HG03378 (cell line): Measurements from ENCODE around the gene SHISA7.

ENCODE experiments used
- ATAC-seq: cut with Tn5 transposase; IDR thresholded peaks from one replicate; pipeline ENCODE4 v1.9.1; 2021; ENCODE audit warnings: mild to moderate bottlenecking, moderate library complexity; ENCODE audit not compliant: unreplicated experiment

SHISA7 gene

DNA sequence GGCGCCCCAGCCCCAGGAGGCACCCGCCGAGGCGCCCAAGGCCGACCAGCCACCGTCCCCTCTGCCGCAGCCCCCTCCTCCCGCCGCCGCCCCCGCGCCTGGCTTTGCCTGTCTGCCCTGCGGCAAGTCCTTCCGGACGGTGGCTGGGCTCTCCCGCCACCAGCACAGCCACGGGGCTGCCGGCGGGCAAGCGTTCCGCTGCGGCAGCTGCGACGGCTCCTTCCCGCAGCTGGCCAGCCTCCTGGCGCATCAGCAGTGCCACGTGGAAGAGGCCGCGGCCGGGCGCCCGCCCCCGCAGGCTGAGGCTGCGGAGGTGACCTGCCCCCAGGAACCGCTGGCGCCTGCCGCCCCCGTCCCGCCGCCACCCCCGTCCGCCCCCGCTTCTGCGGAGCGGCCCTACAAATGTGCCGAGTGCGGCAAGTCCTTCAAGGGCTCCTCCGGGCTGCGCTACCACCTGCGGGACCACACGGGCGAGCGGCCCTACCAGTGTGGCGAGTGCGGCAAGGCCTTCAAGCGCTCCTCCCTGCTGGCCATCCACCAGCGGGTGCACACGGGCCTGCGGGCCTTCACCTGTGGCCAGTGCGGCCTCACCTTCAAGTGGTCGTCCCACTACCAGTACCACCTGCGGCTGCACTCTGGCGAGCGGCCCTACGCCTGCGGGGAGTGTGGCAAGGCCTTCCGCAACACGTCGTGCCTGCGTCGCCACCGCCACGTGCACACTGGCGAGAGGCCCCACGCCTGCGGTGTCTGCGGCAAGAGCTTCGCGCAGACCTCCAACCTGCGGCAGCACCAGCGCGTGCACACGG is 39.3 kb upstream of the SHISA7 start:
- ATAC-seq, result no peak

- ATAC-seq, result no peak
Measured at GRCh38 chr19:55481794-55482155, 38.7 kb upstream of the SHISA7 start.

GRCh38 chr19:55481148-55481793 is 38.2 kb upstream of the SHISA7 start:
- ATAC-seq, result no peak

DNA sequence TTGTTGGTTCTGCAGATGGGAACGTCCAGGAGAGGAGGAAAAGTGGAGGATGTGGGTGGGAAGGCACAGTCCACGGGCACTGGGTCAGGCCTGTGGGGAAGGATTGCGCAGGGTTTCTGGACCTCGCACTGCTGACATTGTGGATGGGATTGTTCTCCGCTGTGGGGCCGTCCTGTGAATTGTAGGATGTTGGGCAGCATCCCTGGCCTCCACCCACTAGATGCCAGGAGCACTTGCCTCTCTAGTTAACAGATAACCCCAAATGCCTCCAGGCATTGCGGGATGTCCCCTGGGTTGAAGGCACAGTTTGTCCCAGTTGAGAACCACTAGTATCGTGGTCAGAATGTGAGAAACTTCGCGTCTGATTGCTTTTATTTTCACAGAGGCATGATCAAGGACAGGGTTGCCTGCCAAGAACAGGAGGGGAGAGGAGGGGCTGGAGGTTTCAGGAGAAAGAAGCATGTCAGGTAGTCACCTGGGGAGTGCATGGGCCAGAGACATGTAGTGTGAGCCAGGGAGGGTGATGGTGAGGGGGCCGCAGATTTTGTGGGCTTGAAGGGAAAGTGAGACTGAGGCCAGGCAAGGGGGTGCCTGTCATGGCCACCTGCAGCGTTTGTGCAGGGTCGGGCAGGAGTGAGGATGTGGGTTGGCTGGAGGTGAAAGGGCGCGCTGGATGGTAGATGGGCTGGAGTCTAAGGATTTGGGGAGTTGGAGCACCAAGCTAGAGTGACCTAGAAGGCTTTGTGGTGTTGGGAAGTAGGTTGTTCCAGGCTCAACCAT is 36.5 kb upstream of the SHISA7 start:
- no peak for ATAC-seq

GRCh38 chr19:55479045-55479444 is 35.9 kb upstream of the SHISA7 start:
- no peak for ATAC-seq

DNA sequence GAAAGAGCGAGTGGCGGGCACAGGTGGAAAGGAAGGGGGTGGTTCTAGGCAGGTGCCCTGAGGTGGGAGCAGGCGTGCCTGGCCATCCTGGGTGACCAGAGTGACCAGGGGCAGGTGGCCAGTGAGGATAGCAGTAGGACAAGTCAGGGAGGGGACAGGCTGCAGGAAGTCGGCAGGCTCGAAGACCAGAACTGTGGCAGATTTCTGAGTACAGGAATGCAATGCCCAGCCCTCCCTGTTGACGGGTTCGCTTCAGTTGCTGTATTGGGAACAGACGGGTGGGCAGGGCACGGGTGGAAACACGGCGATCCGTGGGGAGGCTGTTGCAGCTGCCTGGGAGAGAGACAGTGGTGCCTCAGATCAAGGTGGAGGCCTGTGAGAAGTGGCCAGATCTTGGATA is 35.3 kb upstream of the SHISA7 start:
- ATAC-seq, result no peak

DNA sequence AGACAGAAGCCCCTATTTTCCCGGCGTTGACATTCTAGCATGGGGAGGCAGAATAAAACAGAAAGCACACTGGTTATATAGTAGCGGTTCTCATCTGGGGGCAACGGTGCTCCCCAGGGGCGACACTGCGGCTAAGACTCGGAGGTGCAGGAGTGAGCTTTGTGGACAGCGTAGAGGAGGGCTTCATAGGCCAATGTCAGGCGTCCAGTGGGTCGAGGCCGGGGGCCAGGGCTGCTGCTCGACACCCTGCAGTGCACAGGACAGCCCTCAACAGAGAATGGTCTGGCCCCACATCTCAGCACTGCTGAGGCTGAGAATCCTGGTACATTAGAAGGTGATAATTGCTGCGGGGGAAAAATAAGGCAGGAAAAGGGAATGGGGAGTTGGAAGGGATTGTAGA is 34.8 kb upstream of the SHISA7 start:
- no peak for ATAC-seq

GRCh38 chr19:55476100-55476775 is 33.1 kb upstream of the SHISA7 start, which contains the start of gene ZNF628:
Gene ZNF628 (plus strand): TSS chr19:55476617. CDS start chr19:55479911, 3,294 bp downstream.
- peak; percentile 74 for ATAC-seq

DNA sequence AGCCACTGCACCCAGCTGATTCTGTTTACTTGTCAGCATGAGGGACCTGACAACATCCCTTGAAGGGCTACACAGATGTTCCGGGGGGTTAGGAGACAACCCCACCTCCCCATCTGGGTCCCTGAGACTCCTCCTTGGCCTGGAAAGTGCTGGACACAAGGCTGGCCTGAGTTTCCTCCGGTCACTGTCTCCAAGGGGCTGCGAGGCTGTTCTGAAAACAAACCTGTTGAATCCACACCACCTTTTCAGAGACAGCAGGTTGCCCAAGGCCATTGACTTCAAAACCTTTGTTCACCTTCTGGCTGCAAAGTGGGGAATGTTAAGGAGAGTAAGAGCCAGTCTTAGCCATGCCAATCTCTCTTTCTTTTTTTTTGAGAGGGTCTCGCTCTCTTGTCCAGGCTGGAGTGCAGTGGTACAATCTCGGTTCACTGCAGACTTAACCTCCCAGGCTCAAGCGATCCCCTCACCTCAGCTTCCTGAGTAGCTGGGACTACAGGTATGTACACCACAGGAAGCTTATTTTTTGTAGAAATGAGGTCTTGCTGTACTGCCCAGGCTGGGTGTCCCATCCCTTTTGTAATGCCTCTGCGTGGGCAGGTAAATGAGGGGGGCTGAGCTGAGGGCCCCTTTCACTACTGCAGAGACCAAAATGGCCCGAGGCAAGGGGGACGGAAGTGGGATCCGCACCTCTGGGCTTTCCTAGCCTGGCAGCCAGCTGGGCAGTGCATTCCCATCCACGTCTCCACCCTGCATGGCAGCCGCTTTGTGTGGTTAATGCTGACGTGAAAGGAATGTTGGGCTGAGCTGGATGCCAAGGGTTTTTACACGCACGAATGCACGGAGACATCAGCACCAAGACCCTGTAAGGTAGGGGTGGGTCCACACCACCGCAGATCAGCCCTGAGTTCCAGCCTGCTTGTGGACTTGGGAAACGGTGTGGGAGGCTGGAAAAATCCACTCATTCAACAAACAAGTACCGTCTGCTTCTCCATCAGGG is 31.5 kb upstream of the SHISA7 start:
- ATAC-seq, result no peak

GRCh38 chr19:55473225-55474012 is 30.3 kb upstream of the SHISA7 start:
- no peak for ATAC-seq

DNA sequence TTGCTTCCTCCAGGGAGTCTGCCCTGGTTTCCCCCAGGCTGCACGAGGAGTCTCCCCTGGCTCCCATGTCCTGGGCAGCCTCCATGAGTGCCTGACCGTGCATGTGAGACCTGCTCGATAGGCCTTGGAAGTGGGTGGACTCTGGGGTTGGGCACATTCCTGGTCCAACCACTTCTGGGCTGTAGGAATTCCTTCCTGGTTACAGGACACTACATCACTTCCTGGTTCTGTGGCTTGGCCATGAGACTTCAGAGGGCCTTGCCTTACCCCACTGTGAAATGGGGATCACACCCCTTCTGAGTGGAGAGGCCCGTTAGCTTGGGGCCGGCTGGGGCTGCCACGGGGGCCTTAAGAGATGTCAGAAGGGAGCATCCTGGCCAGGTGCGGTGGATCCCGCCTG is 29.4 kb upstream of the SHISA7 start:
- ATAC-seq, result no peak

DNA sequence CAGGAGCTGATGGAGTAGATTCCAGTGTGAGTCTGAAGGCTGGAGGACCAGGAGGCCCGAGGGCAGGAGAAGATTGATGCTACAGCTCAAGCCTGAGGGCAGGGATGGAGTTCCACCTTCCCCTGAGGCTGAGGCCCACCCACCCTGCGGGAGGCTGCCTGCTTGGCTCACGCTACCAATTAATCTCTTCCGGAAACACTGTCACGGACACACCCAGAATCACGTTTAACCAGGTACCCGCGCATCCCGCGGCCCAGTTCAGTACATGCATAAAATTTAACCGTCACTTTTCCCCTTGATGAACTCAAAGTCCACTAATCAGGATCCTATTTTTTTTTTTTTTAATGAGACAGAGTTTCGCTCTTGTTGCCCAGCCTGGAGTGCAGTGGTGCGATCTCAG is 28.2 kb upstream of the SHISA7 start:
- no peak for ATAC-seq

- no peak for ATAC-seq
Measured at GRCh38 chr19:55468054-55468393, 24.9 kb upstream of the SHISA7 start.

DNA sequence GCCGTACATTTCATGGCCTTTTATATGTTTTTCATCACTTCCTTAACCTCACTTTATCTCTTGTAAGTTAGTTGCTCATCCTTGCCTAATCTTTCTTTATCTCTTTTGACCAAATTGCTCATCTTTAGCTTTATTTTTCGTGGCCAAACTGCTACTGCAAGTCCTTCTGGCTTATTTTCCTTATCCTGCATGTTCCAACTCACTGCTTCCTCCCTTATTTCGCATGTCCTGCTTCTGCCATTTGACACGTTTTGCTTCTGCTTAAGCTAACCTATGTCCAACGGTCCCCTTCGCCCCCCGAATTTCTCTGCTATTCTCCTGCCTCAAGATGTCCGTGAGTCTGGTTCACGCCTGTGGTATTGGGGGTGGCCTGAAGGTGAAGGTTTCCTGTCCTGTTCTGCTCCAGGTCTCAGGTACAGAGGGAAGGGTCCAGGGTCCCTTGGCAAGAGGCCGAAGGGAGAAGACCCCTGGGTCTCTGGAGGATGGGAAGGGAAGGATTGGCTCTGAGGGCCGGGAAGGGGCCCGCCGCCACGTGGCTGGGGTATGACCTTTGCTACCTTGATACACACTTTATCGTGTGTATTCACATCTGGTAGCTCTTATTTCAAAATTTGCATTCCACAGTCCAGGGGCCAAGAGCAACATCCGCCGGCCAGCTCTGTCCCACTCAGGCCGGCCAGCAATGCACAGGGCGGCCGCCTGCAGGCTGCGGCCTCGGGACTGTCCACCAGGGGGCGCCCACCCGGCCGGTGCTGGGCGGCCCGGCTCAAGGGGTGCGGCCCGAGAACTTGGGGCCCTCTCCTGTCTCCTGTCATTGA is 24.3 kb upstream of the SHISA7 start:
- no peak for ATAC-seq

GRCh38 chr19:55466241-55466614 is 23.1 kb upstream of the SHISA7 start:
- ATAC-seq, result no peak

GRCh38 chr19:55465460-55466240 is 22.6 kb upstream of the SHISA7 start:
- ATAC-seq, result no peak

GRCh38 chr19:55464662-55465054 is 21.6 kb upstream of the SHISA7 start, which contains the start of gene C19orf85:
Gene C19orf85 (minus strand): TSS chr19:55464751. CDS start chr19:55464554, 197 bp downstream.
- no peak for ATAC-seq
